Right lung (tissue), 5 donors: Measurements from ENCODE around the gene SFPQ. TPM values are rescaled to one million over a fixed set of nuclear protein-coding genes. Genes with fewer than 3 reads are reported as not detected.
"Not testable (repeated sequence)": the region's sequence is repeated elsewhere in the genome, so short reads cannot be mapped to it uniquely, and the experiment has no call there.

Experiments
- DNase-seq, 2 donors: peaks; one replicate each; pipeline ENCODE4 v3.0.0-alpha.2; 2013
- polyA plus RNA-seq, 5 donors: library from polyadenylated mRNA; unstranded; fragments of 120-200 nt; gene quantifications; one replicate each; pipeline versions ENCODE4 v1.2.1 to v1.2.3, GENCODE V29; 2013; ENCODE audit warnings: inconsistent platforms in 1 of 5, low replicate concordance in 1 of 5; ENCODE audit not compliant: insufficient read length in 5 of 5, insufficient read depth in 1 of 5

SFPQ gene
- polyA plus RNA-seq, 5 donors, result 651 to 996 (median 909) TPM

DNA sequence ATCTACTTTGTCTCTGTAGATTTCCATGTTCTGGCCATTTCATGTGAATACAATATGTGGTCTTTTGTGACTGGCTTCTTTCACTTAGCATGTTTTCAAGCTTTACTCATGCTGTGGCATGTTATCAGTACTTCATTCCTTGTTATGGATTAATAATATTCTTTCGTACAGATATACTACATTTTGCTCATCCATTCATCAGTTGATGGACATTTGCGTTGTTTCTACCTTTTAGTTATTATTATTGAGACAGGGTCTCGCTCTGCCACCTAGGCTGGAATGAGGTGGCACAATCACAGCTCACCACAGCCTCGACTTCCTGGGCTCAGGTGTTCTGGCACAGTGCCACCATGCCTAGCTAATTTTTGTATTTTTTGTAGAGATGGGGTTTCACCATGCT, 21.4 kb downstream of the SFPQ start:
- no peak for DNase-seq

DNA sequence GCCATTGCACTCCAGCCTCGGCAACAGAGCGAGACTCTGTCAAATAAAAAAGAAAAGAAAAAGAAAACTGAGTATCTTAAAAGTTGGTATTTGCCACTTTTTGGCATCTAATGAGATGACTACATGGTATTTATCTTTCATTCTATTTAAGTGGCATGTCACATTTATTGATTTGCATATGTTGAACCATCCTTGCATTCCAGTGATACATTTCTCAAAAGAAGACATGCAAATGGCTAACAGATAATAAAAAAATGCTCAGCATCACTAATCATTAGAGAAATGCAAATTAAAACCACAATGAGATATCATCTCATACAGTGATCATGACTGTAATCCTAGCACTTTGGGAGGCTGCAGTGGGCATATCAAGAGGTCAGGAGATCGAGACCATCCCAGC, 28.1 kb downstream of the SFPQ start:
- DNase-seq, result no peak

DNA sequence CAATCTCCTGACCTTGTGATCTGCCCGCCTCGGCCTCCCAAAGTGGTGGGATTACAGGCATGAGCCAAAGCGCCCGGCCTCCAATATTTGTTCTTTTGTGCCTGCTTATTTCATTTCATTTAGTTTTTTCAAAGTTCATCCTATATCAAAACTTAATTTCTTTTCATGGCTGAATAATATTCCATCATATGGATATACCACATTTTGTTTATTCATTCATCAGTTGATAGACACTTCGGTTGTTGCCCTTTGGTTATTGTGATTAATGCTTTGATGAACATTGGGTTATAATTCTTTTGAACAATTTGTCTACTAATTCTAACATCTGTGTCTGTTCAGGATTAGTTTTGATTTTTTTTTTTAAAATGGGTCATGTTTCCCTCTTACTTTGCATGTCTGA, 41.7 kb downstream of the SFPQ start:
- no peak for DNase-seq

DNA sequence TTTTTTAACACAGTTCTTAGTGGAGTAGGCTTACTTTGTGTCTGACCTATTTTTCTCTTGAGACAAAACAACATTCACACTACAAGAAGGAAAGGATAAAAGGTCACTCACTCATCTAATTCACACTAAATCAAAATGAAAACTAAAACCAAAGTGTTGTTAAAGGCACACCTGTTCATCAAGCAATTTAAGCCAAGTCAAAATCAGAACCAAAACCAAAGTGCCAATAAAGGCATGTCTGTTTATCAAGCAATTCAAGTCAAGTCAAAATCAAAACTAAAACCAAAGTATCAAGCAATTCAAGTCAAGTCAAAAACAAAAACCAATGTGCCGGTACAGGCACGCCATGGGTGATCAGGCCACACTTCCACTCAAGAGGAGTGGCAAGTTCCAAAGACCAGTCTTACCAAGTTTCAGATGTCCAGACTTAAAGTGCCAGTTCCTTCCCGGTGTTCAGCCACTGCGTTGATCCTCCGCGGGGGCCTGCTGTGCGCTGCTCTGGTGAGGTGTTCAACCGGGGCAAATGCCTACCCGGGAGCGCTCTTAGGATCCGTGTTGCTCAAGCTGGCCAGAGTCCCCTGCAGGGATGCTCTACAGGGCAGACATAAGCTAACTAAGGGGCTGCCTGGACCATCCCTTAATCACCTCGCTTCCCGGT, 46.9 kb downstream of the SFPQ start:
- not testable (repeated sequence) for DNase-seq

DNA sequence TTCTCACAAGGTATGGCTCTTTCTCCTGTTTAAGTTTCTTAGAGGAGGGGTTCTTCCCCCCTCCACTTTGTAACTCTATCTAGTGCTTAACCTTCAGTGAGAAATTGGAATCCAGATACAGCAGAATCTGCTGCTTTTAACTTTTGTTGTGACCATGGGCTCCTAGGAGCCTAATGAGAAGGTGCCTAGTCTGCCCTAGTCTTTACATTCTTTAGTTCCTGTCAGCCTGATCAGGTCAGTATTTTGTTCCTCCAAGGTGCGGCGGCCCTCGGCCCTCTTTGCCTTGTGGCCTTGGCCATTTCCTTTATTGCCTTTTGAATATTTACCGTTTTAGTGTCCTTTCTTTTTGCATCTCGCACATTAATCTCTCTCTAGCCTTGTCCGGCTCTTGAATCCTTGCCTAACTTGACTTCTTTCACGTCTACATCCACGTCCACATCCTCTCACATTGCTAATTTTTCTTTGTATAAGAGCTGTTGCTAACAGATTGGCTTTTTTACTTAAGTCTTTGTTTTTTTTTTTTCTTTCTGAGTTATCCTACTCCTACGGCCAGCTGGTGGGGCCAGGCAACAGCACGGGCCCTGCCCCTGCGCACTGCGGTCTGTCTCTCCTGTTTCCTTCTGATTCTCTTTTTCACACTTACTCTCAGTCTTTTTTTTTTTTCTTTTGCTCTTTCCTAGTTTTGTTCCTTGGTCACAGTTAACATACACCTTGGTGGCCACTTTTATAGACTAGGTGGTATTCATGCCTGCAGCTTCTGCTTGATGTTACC, 49.0 kb downstream of the SFPQ start:
- DNase-seq, result no peak

GRCh38 chr1:35142728-35143127, 50.2 kb downstream of the SFPQ start:
- DNase-seq, result not testable (repeated sequence)

DNA sequence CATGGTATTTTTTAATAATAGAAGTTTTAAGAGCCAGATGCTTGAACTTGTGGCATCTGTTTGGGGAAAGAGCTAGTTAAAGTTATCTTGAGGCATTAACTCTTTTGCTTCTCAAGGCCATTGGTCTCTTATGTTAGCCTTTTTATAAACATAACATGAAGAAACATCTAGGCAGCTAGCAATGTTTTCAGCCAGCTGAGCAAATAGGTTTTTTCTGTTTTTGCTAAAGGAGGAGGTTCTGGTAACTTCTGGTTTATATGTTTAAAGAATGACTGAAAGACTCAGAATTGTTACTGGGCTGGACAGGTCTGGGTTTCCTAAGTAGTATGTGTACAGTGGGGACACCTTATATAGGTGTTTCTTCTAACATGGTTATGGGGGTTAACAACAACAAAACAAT, 50.7 kb downstream of the SFPQ start:
- not testable (repeated sequence) for DNase-seq

- not testable (repeated sequence) for DNase-seq
These were observed 55.4 kb downstream of the SFPQ start for GRCh38 chr1:35137590-35137989.

DNA sequence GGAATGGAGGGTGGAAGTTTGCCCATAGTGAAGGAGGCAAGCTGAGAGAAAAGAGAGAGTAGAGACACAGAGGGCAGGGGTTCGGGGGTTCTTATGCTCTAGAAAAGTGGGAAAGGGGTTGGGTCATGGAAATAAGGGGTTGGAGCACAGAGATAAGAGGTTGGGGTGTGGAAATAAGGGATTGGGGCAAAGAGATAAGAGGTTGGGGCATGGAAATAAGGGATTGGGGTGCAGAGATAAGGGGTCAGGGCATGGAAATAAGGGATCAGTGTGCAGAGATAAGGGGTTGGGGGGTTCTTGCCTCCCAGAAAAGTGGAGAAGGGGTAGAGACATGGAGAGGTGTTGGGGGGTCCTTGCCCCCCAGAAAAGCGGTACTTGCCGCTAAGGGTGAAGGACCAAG, 56.2 kb downstream of the SFPQ start:
- no peak for DNase-seq

Other genes with a start within 250 kb of the SFPQ start
- gene TMEM35B, start 207.8 kb downstream of the SFPQ start, polyA plus RNA-seq, result 10 to 100 TPM; 26.7 to 40.3 (median 31.5) TPM
- 10 to 100 TPM; 15.8 to 27.6 (median 19.0) TPM for gene ZMYM6, start 161.2 kb downstream of the SFPQ start, polyA plus RNA-seq
- 10 to 100 TPM; 16.5 to 32.0 (median 22.6) TPM for gene ZMYM1, start 113.8 kb downstream of the SFPQ start, polyA plus RNA-seq
- gene ZMYM4, start 75.6 kb upstream of the SFPQ start, polyA plus RNA-seq, result 10 to 100 TPM; 47.9 to 85.9 (median 67.9) TPM